Upper lobe of left lung (tissue), 4 donors: ENCODE measurements around the gene C5orf24.
"Not testable (repeated sequence)": the region's sequence is repeated elsewhere in the genome, so short reads cannot be mapped to it uniquely, and the experiment has no call there.

Experiments used
- CTCF ChIP-seq, 6 experiments: fragments of 450-650 bp in 4 of 6; fragments of 200-600 bp in 2 of 6; sonication (generic) in 2 of 6; IDR thresholded peaks; one replicate each; pipeline ENCODE4 v1.5.1; 2016 to 2019; ENCODE audit warnings: antibody characterized with exemption in 6 of 6
- EP300 ChIP-seq, 4 donors: sonication (generic); formaldehyde crosslinking; IDR thresholded peaks; one replicate each; pipeline ENCODE4 v1.5.1; 2017; ENCODE audit warnings: antibody characterized with exemption in 4 of 4, control low read depth in 2 of 4
- POLR2AphosphoS5 ChIP-seq, 2 donors: sonication (generic); formaldehyde crosslinking; IDR thresholded peaks; one replicate each; pipeline ENCODE4 v1.5.1; 2017; ENCODE audit warnings: antibody characterized with exemption in 2 of 2

- TF ChIP-seq CTCF, EP300, POLR2AphosphoS5 (IDR thresholded peaks at IDR 0.05): not testable (repeated sequence)
Observed at GRCh38 chr5:134881711-134882110, 35.9 kb downstream of the C5orf24 start.
